Mesothelial cell of epicardium (in vitro differentiated cells): ENCODE data around the gene SIPA1L3. TPM values are rescaled to one million over a fixed set of nuclear protein-coding genes. Genes with fewer than 3 reads are reported as not detected.

Experiments used
- DNase-seq, 2 experiments: peaks; one replicate each; pipeline ENCODE4 v3.0.0; 2021; ENCODE audit warnings: low spot score in 2 of 2; ENCODE audit not compliant: unreplicated experiment in 2 of 2
- H3K27ac Mint-ChIP-seq: 2 replicates; pipeline ENCODE4 v1.8.0; 2021; ENCODE audit warnings: mixed read lengths
- H3K27me3 Mint-ChIP-seq: 2 replicates; pipeline ENCODE4 v1.8.0; 2021; ENCODE audit warnings: low read depth, mixed read lengths
- H3K36me3 Mint-ChIP-seq: 2 replicates; pipeline ENCODE4 v1.8.0; 2021; ENCODE audit warnings: mixed read lengths
- H3K4me1 Mint-ChIP-seq: 2 replicates; pipeline ENCODE4 v1.8.0; 2021; ENCODE audit warnings: mixed read lengths
- H3K4me3 Mint-ChIP-seq: 2 replicates; pipeline ENCODE4 v1.8.0; 2021; ENCODE audit warnings: mild to moderate bottlenecking, moderate library complexity, mixed read lengths
- H3K9me3 Mint-ChIP-seq: 2 replicates; pipeline ENCODE4 v1.8.0; 2021; ENCODE audit warnings: mixed read lengths
- total RNA-seq: library from RNA; stranded (reverse); gene quantifications from 3 replicates; pipeline ENCODE4 v1.2.1, GENCODE V29; 2021
- TF ChIP-seq, protein P1 (sequence below): fragments of 200-600 bp; sonication (generic); IDR thresholded peaks from one replicate; pipeline ENCODE4 v1.5.0; 2021; ENCODE audit warnings: antibody characterized with exemption; ENCODE audit not compliant: unreplicated experiment

SIPA1L3 gene
- total RNA-seq, 1 donor from 2014 or later: 58.2 TPM

DNA sequence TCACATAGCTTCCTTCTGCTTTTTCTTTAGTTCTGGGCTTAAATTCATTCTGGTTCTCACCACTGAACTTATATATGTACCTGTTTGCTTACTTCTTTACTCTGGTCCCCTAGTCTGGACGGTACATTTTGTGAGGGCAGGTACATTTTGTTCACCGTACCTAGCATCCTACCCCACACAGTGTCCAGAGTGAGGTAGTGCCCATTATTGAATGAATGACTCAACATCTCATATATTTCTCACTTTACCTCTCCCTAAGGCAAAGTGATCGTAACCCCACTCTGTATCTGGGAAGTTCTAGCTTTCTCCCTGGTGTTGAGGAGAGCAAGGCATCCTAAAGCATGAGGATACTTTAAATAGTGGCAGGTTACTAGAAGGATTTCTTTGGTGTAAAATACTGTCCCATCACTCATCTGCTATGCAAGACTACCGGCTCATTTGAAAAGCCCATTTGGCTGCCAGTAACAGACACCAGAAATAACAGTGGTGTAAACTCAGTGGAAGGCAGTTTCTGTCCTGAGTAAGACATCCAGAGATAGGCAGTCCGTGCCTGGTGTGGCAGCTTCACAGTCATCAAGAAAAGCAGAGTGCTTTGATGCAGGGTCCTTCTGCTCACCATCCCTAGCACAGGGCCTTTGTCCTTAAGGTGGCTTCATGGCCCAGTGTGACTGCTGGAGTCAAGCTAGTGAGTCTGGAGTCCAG, 111.8 kb downstream of the SIPA1L3 start:
- Mint-ChIP-seq H3K27me3 (no peaks in the 10 kb centered on the region), H3K36me3 (no peaks in the 10 kb centered on the region), H3K4me3 (no peak overlapping the region), H3K9me3 (no peaks in the 10 kb centered on the region), H3K4me1 (peaks cover 13% of the 10 kb centered on the region), H3K27ac (no peak overlapping the region)
- TF ChIP-seq, protein P1, sequence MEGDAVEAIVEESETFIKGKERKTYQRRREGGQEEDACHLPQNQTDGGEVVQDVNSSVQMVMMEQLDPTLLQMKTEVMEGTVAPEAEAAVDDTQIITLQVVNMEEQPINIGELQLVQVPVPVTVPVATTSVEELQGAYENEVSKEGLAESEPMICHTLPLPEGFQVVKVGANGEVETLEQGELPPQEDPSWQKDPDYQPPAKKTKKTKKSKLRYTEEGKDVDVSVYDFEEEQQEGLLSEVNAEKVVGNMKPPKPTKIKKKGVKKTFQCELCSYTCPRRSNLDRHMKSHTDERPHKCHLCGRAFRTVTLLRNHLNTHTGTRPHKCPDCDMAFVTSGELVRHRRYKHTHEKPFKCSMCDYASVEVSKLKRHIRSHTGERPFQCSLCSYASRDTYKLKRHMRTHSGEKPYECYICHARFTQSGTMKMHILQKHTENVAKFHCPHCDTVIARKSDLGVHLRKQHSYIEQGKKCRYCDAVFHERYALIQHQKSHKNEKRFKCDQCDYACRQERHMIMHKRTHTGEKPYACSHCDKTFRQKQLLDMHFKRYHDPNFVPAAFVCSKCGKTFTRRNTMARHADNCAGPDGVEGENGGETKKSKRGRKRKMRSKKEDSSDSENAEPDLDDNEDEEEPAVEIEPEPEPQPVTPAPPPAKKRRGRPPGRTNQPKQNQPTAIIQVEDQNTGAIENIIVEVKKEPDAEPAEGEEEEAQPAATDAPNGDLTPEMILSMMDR: no peak
- no peak for DNase-seq

DNA sequence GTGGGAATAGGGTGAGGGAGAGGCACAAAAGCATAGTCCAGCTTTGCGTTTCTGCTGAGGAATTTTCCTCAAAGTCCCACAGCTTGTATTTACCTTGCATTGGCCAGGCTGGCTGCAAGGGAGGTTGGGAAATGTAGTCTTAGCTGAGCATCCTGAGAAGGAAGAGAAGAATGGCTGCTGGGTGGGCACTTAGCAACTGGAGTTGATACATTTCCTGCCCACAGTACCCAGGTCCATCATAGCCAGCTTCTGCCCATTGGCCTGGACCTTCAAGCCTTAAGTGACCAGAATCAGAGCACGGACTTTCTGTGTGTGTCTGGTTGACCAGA, 112.4 kb downstream of the SIPA1L3 start:
- Mint-ChIP-seq H3K4me1 (peaks cover 18% of the 10 kb centered on the region), H3K36me3 (no peaks in the 10 kb centered on the region), H3K27me3 (no peaks in the 10 kb centered on the region), H3K4me3 (no peak overlapping the region), H3K9me3 (no peaks in the 10 kb centered on the region), H3K27ac (no peak overlapping the region)
- DNase-seq: no peak
- TF ChIP-seq, protein P1: no peak

DNA sequence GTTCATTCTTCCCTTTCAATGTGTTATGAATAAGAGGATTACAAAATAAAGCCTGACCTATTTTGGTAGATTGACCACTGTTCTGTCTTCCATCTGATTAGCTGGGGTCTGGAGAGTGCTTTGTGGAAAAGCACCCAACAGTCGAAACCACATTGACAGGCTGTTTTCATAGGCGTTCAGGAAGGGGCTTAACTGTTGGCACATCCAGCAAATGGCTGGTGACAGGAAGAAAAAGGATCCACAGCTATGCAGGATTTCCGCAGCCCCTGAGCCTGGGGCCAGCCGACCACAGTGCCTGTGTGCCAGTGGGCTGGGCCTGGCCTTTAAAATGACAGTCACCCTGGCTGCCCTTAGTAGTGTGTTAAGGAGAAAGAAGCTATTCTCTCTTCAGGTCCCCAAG, 113.3 kb downstream of the SIPA1L3 start:
- no peaks in the 10 kb centered on the region for H3K27me3 Mint-ChIP-seq
- no peak for DNase-seq
- no peaks in the 10 kb centered on the region for H3K9me3 Mint-ChIP-seq
- no peaks in the 10 kb centered on the region for H3K36me3 Mint-ChIP-seq
- H3K4me1 Mint-ChIP-seq: peaks cover 27% of the 10 kb centered on the region
- H3K27ac Mint-ChIP-seq: no peak overlapping the region
- TF ChIP-seq, protein P1: no peak
- H3K4me3 Mint-ChIP-seq: no peak overlapping the region

DNA sequence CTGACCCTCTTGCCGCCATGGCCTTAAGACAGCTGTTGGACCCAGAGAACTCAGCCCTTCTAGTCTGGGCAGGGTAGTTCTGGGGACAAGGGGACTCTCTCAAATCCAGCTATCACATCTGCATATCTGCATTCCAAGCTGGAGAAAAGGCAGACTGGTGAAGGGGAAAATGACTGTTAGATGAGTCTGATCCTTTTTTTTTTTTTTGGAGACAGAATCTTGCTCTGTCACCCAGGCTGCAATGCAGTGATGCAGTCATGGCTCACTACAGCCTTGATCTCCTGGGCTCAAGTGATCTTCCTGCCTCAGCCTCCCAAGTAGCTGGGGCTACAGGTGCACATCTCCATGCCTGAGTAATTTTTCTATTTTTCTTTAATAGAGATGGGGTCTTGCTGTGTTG, 114.3 kb downstream of the SIPA1L3 start:
- H3K4me1 Mint-ChIP-seq: peaks cover 33% of the 10 kb centered on the region
- no peaks in the 10 kb centered on the region for H3K9me3 Mint-ChIP-seq
- no peak for DNase-seq
- no peaks in the 10 kb centered on the region for H3K36me3 Mint-ChIP-seq
- no peak overlapping the region for H3K27ac Mint-ChIP-seq
- no peak overlapping the region for H3K4me3 Mint-ChIP-seq
- TF ChIP-seq, protein P1: no peak
- H3K27me3 Mint-ChIP-seq: no peaks in the 10 kb centered on the region

DNA sequence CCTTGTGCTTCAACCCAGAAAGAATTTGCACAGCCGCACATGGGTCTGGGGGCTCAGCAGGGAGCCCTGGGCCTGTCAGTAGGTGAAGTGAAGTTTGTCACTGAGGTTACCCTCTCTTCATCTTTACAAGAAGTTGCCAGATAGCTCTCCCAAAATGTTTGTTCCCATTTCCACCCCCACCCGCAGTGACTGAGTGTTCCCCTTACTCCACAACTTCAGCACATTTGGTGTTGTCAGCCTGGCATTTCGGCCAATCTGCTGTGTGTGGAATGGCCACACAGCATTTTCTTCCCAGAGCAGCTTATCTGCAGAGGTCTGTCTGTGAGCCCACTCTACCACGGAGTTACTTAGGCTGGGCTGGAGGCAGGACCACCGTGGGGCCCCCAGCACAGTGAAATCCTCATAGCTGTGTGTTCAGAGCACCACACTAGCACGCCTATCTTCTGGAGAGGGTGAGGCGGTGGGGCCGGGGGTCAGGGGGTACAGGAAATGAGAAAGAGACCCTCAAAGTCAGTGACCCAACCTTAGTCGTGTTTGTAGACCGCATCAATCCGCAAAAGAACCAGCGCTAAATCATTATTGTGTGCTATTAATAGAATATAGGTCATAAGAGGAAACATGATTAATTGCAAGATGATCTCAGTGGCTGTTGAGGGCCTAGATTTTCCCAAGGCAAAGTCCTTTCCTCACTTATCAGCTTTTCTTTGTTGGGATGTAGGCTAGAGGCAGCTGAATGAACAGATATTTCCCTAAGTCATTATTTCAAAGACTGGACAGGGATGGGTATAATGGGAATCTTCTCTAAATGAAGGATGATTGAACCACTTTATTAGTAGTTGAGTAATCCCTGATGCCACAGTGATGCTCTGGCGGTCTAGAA, 116.0 kb downstream of the SIPA1L3 start:
- Mint-ChIP-seq H3K9me3 (no peaks in the 10 kb centered on the region), H3K27ac (peak overlapping the region; percentile 95), H3K27me3 (no peaks in the 10 kb centered on the region), H3K4me3 (no peak overlapping the region), H3K4me1 (peaks cover 33% of the 10 kb centered on the region), H3K36me3 (no peaks in the 10 kb centered on the region)
- DNase-seq: no peak
- TF ChIP-seq, protein P1: no peak
